HG02759 (cell line): ENCODE results near the gene SLC23A2.
"Not testable (repeated sequence)": the region's sequence is repeated elsewhere in the genome, so short reads cannot be mapped to it uniquely, and the experiment has no call there.

Source experiments
- ATAC-seq: cut with Tn5 transposase; IDR thresholded peaks from one replicate; pipeline ENCODE4 v1.9.1; 2021; ENCODE audit warnings: mild to moderate bottlenecking, moderate library complexity; ENCODE audit not compliant: unreplicated experiment

The SLC23A2 gene

DNA sequence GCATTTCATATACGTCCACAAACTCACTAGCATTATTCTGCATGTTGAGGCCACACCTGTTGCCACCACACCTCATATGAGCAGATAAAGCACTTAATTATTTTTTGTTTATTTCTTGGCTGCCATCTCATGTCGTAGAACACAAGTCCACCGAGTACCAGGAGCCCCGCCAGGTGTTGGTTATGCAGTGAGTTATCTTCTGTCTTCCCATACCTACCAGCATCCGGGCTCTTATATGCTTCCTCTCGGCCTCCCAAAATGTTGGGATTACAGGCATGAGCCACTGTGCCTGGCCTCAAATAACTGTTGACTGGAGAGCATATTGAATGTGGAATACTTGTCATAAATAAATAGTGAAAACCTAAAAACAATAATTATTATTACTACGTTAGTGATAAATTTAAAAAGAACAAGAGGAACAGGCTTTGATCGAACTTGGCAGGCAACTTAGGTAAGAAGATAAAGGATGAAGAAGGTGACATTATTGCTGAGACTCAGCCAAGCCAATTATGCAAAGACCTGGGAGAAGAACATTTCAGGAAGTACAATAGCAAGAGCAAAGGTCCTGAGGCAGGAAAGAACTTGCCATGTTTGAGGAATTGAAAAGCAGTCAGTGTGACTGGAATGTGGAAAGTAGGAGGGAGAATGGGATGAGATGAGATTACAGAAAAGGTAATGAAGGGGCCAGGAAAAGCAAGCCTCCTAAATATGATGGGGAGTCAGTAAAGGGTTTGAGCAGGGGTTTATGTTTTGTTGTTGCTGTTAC, 12.6 kb upstream of the SLC23A2 start:
- no peak for ATAC-seq

DNA sequence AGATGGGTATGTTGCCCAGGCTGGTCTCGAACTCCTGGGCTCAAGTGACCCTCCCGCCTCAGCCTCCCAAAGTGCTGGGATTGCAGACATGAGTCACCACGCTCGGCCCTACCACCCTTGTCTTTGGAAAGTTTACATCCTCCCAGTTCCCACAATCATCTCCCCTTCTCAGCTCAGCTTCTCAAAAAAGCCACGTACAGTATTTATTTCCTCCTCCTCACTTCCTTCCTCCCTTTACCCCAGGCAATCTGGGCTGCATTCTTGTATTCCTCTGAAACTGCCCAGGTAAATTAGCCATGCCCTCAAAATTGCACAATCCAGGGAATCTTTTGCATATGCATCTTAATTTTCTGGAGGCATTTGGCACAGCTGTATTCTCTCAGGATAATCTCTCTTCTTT, 7.4 kb upstream of the SLC23A2 start:
- no peak for ATAC-seq

DNA sequence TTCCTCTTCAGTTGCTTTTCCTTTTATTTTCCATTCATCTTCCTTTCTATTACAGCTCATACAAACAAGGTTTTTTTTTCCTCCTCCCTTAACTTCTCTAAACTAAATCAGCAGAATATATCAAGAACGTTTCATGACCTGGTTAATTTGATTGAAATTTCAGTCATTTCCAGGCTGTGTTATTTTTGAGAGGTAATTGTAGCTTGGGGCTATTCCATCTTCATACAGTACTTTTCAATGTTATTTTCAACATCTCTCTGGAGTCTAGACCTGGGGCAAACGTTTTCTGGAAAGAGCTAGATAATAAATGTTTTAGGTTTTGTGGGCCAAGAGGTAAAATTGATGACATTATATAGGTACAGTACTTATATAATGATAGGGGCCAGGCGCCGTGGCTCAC, 4.0 kb upstream of the SLC23A2 start:
- ATAC-seq, result no peak

DNA sequence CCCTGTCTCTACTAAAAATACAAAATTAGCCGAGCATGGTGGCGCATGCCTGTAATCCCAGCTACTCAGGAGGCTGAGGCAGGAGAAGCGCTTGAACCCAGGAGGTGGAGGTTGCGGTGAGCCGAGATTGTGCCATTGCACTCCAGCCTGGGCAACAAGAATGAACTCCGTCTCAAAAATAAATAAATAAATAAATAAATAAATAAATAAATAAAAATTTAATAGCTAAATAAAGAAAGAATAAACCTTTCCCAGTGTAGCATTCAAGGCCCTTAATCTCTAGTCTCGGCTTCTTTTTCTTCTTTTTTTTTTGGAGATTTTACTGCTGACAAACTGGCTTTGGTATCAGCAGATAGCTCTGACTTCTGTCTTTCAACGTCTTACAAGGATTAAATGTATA, 3.5 kb upstream of the SLC23A2 start:
- not testable (repeated sequence) for ATAC-seq

DNA sequence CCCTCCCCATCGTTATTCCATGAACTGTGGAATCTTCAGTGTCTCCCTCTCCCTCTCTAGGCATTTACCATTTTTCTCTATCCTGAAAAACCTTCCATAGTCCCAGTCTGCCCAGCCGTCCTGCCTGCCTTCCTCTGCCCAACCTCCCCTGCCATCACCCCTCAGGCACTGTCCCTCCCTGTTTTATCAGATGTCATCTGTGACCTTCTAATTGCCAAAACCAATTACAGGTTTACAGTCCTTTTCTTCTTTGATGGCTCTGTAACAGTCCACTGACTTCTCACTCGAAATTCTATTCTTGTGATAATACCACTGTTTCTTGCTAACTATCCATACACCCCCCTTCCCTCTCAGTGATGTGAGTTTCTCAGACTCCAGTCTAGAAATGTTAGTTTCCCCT, 2.3 kb upstream of the SLC23A2 start:
- ATAC-seq, result no peak

DNA sequence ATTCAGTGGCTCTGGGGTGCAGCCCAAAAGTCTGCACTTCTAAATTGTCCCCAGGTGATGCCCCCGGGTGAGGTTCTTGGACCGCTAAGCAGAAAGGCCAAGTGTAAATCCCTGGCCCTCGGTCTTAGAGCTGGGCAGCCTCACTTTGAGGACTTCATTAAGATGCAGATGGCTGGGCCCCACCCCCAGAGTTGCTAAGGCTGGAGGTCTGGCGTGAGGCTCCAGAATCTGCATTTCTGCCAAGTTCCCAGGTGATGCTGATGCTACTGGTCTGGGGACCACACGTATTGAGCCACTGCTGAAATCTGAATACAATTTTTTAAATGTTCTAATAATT, 735 bp upstream of the SLC23A2 start:
- no peak for ATAC-seq

DNA sequence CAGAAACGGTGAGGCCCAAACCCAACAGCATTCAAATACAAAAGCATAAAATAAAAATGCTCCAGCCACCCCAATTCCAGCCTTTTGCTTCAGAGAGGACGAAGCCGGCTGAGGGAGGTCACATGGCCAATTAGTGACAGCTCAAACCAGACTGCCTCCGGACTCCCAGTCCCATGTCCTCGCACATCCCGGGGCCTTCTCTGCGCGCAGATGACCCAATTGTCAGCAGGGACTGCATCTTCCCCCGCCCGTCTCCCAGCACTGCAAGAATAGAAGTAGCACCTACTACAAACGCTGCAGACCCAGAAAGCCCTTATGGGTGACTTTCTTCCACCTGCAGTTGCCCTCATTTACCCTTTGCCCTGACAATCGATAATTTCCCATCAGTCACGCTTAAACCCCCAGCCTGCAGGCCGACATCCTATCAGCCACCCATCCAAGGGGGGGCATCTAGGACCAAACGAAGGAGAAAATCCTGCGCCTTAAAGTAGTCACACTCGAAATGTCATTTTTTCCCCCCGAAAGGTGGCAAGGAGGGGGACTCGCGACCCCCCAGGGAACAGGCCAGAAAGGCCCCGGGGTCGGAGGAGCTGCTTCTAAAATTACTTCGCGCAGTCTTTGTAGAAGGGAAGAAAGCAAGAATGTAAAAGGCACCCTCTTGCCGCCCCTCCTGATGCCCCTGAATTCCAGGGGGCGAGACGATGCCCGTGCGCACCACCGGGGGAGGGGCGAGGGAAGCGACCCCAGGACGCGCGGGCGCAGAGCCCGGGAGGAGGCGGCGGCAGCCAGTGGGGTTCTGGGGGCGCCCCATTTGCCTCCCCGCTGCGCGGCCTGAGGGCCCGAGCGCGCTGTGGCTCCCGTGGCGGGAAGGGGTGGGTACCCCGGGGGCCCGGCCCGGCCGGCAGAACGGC, 792 bp downstream of the SLC23A2 start:
- ATAC-seq, result peak; percentile 41

DNA sequence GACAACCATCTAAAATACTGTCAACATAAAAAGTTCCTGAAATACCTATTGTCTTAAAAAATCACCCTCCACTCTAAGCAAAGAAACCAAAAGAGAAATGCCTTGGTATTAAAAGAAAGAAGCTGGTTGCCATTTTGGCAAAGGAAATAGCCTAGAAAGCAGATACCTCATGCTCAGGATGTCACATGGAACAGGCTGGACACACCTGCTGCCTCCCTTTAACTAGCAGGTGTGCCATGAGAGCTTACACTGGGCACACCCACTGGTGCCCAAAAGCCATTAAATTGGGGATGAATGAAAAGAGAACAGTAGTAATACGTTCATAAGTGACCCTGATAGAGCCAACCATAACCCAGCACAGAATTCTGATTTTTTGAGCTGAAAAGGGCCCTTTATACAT, 1.5 kb downstream of the SLC23A2 start:
- no peak for ATAC-seq

DNA sequence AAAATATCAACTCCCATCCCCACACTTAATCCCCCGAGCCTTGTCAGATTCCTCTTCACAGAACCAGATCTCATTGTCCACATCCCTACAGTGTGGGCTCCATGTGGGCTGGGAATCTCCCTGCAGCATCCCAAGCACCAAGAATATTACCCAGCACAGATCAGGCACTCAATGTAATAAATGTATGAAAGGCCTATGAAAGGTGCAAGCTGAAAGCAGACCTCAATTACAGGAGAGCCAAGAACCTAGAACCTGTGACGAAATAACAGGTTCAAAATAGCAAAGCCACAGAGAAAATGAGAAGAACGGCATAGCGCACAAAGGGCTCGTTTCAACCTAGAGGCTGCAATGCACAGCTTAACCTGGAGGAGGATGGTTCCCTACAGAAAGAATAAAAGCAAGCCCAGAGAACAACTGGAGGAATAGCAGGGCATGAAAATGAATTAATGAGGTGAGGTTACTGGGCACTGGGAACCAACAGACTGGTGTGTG, 3.1 kb downstream of the SLC23A2 start:
- ATAC-seq, result no peak

DNA sequence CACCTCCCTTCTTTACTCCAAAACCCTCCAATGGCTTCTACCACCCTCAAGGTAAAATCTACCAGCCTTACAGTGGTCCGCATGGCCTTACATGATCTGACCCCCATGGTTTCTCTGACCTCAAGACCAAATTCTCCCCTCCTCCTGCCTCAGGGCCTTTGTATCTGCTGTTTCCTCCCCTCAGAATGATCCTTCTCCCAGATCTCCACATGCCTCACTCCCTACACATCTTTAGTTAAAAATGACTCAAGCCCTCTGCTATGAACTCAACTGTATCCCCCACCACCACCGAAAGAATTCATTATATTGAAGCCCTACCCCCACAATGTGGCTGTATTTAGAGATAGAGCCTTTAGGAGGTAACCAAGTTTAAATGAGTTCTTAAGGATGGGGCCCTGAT, 4.1 kb downstream of the SLC23A2 start:
- ATAC-seq, result no peak

DNA sequence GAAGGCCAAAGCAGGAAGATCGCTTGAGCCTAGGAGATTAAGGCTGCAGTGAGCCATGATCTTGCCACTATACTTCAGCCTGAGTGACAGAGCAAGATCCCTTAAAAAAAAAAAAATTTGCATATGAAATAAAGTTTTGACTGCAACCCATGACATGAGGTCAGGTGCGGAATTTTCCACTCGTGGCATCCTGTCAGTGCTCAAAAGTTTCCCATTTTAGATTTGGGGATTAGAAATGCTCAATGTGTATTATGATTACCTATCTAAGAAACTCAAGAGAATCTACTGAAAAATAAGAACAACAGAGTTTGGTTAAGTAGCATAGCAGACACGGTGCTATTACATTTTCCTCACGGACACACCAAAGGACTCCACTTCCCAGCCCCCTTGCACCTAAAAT, 11.7 kb downstream of the SLC23A2 start:
- ATAC-seq, result no peak

DNA sequence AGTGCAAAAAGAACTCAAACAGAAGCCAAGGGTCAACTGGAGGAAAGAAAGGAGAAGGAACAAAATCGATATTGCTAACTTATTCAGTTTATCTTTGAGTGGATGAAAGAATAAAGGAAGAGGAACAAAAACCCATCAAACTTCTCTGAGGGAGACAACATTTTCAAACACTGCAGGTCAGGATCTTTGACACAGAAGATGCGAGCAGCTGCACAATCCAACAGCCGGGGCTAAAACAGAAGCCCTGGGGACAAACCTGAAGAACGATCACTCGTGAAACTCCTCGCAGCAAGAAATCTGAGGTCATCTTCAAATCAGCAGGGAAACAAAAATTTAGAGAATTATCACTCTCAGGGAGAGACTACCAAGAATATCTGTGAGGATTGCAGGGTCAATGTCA, 14.2 kb downstream of the SLC23A2 start:
- no peak for ATAC-seq

DNA sequence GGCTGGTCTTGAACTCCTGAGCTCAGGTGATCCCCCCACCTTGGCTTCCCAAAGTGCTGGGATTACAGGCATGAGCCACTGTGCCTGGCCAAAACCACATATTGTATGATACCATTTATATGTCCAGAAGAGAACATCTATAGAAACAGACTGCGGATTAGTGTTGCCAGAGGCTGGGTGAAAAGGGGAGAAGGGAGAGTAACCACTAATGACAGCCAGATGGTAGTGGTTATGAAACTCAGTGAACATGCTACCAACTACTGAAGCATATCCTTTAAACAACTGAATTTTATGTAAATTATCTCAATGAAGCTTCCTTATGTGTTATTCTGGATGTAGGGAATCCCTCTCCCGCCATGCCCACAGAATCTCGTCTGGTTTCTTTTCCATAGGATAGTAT, 15.7 kb downstream of the SLC23A2 start:
- no peak for ATAC-seq

DNA sequence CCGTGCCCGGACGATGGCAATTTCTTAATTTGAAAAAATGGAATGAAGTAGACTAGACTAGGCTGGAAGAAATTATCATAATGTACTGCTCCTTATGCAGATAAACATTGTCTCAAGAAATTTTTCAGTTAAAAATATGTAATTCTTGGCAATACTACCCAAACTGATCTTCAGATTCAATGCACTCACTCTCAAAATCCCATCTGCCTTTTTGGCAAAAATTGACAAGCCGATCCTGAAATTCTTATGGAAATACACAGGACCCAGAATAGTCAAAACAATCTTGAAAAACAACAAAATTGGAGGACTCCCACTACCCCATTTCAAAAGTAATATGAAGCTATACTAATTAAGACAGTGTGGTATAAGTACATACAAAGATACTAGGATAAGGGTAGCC, 19.0 kb downstream of the SLC23A2 start:
- no peak for ATAC-seq

DNA sequence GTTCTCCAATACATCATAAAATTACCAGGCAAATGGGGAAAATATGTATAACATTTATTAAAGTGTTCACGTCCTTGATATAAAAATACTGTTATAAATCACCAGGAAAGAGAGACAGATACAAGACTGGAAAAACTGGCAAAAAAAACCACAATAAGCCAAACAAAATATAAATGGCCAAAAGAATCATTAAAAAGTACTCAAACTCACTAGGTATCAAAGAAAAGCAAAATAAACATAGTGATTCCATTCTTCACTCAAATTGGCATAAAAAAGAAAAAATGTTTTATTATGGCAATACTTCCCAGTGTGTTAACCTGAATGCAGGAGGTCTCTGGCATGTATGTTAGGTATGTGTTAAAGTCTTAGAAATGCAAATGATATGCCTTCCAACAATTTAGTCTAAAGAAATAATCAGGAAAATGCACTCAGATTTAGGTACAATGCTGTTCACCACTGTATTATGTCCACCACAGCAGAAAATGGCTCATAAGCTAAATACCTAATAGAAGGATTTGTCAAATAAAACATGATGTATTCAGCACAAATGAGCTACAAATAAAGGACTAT, 21.4 kb downstream of the SLC23A2 start:
- no peak for ATAC-seq

DNA sequence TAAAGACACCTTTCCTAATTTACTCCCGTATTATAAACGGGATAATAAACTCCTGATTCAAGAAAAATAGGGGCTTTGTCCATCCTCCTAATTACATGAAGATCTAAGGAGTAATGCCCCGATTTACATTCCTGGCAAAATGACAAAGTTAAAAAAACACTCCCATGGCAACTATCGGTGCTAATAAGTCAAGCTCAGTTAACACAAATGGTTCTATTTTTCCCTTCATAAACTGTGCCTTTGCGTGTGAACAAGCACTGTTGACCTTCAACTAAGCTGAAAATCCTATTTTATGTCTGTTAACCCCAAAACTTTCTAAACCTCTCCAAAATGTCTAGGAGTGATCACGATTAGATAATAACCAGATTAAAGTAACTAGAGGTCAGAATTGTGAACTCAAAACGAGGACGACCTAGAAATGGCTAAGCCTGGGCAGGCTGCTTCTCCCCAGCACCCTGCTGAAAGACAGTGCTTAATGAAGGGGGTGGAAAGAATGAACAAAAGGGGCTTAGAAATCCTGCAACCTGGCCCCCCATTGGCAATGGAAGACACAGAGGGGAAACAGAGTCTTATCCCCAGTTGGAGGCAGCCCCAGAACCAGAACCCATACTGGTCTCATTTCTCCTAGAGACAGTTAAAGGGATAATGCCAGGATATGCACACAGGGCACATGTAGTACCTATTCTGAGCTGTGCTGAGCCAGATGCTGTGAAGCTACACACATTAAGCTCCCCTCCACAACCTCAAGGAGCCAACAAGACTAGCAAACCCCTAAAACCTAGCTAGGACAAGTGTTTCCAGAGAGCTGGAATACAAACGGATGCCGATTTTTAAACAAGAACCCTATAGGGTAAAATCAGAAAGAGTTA, 23.0 kb downstream of the SLC23A2 start:
- ATAC-seq, result no peak

DNA sequence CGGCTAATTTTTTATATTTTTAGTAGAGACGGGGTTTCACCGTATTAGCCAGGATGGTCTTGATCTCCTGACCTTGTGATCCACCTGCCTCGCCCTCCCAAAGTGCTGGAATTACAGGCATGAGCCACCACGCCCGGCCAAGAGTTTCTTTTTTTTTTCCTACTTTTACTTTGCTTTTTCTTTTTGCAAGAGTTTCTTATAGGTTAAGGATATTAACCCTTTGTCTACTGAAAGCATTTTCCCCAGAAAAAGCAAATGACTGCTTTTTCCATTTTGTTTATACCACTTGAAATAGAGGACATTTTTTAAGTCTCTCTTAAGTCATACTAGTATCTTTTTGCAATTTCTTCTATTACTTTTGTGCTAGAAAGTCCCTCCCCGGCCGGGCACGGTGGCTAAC, 25.3 kb downstream of the SLC23A2 start:
- not testable (repeated sequence) for ATAC-seq

DNA sequence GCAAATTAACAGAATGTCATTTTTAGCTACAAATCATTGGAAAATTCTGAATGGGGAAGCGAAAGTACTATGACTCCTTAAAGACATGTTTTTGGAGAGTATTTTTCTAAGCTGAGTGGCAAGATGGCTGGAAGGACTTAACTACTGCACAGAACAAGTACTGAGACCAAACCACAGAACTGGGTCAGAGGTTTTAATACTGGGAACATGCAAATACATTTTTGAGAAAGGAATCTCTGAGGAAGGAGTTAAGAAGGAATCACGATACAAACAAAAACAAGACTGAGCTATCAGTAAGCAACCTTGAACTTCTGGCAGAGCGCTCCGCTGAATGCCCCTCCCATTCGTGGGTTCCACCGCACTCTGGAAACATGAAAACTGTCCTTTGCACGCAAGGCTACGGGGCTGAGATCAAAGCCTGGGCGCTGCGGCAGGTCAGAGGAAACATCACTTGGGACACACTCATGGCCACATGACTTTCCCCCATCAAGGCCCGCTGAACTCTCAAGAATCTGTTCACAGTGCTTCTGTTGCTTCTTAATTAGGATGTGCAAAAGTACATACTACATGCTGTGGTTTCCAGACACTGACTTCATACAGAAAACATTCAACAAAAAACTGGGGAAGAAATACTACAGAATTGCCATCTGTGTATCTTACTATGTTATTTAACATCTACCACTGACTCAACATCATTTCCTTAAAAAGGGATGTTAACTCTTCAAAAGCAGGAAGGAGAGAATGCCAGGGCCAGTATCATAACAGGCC, 27.8 kb downstream of the SLC23A2 start:
- ATAC-seq, result peak; percentile 88

DNA sequence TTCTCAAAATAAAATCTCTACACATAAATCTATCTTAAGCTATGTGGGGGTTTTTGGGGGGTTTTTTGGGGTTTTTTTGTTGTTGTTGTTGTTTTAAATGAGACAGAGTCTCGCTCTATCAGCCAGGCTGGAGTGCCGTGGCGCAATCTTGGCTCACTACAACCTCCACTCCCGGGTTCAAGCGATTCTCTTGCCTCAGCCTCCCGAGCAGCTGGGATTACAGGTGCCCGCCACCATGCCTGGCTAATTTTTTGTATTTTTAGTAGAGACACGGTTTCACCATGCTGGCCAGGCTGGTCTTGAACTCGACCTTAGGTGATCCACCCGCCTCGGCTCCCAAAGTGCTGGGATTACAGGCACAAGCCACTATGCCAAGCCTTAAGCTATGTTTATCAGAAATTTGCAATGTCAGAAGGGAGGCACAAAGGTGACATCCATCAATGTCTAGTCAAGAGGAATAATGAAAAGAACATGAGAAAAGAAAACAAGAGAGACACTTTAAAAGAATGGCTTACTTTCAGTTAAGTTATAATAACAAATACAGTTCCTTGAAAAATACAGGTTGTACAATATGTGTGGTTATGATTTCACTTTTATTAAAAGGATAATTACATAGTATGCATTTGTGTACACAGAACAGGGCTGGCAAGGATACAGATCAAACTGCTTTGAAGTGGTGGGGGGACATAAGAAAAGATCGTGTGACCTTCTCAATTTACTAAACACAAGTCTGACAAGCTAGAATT, 28.6 kb downstream of the SLC23A2 start:
- peak; percentile 12 for ATAC-seq
